Measurements from ENCODE around the gene MTHFD1.

DNA sequence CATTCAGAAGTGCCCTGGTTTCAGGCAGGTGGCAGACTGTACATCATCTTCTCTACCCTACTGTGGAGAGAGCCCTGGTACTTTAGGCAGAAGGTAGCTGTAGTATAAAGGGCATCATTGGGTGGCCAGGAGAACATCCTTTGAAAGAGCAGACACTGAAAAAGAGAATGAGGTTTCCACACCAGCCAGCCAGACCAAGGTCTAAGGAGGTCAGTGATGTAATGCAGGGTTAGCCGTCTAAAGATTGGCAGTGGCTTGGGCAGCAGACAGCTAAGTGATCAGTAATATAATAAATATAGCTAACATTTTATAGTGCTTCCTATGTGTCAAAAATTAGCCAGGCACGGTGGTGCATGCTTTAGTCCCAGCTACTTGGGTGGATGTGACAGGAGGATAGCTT is 103.5 kb downstream of the MTHFD1 start:
- no peak for TF ChIP-seq CTCF (IDR thresholded peaks at IDR 0.05)
- TF ChIP-seq POLR2A (IDR thresholded peaks at IDR 0.05) = no peak
- no peak for TF ChIP-seq POLR2AphosphoS5 (IDR thresholded peaks at IDR 0.05)
- no peak for TF ChIP-seq EP300 (IDR thresholded peaks at IDR 0.05)
